Dendritic cell treated with granulocyte-macrophage colony-stimulating factor and Interleukin-4, amounts not matched to agents 40 ng/mL and 50 ng/mL, for 4 days (primary cell): ENCODE results near the gene TRIM3.

Experiments used
- H3K27ac Mint-ChIP-seq: one replicate; pipeline ENCODE4 v1.8.0; 2022; ENCODE audit warnings: mild to moderate bottlenecking, mixed read lengths
- H3K27me3 Mint-ChIP-seq: one replicate; pipeline ENCODE4 v1.8.0; 2022; ENCODE audit warnings: mild to moderate bottlenecking, mixed read lengths
- H3K36me3 Mint-ChIP-seq: one replicate; pipeline ENCODE4 v1.8.0; 2022; ENCODE audit warnings: low read depth, mixed read lengths
- H3K4me1 Mint-ChIP-seq: one replicate; pipeline ENCODE4 v1.8.0; 2022; ENCODE audit warnings: low read depth, mixed read lengths
- H3K4me3 Mint-ChIP-seq: one replicate; pipeline ENCODE4 v1.8.0; 2022; ENCODE audit warnings: mild to moderate bottlenecking, moderate library complexity, mixed read lengths
- H3K9me3 Mint-ChIP-seq: one replicate; pipeline ENCODE4 v1.8.0; 2022; ENCODE audit warnings: mixed read lengths
- intact Hi-C: fragments of 100-400 bp; cut with micrococcal nuclease; formaldehyde crosslinking; loops from one replicate; pipeline ENCODE4 v1.15.0; 2022

TRIM3 gene

DNA sequence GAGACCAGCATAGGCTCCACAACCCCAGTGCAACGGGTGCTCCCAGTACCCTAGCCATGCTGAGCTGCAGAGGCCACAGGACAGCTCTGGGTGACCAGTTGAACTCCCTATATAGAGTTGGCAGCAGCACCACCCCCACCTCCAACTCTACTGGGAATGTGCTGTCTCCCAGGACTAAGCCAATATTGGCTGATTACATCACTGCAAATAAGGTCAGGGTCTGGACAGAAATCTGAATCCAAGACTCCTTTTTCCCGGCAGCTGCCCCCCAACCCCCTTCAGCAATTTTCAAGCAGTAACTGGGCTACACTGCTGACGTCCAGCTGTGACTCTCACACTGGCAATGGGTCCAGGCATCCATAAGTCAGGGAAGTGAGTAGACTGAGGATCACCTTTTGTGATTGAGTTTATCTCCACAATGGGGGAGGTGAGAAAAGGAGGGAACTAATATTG lies 32.8 kb downstream of the TRIM3 start, which contains the start of gene HPX:
Gene HPX (minus strand): TSS at position 82 of the 453 bp plus-strand sequence. CDS start 24 bp downstream, at position 58.
- H3K4me3 Mint-ChIP-seq: no peak within 1 kb of the TSS
- H3K27me3 Mint-ChIP-seq: no peaks in the 10 kb centered on the region
- intact Hi-C loops: no loop called here
- no peaks in the 10 kb centered on the region for H3K36me3 Mint-ChIP-seq
- H3K4me1 Mint-ChIP-seq: no peaks in the 10 kb centered on the region
- no peak within 1 kb of the TSS for H3K27ac Mint-ChIP-seq
- no peaks in the 10 kb centered on the region for H3K9me3 Mint-ChIP-seq

DNA sequence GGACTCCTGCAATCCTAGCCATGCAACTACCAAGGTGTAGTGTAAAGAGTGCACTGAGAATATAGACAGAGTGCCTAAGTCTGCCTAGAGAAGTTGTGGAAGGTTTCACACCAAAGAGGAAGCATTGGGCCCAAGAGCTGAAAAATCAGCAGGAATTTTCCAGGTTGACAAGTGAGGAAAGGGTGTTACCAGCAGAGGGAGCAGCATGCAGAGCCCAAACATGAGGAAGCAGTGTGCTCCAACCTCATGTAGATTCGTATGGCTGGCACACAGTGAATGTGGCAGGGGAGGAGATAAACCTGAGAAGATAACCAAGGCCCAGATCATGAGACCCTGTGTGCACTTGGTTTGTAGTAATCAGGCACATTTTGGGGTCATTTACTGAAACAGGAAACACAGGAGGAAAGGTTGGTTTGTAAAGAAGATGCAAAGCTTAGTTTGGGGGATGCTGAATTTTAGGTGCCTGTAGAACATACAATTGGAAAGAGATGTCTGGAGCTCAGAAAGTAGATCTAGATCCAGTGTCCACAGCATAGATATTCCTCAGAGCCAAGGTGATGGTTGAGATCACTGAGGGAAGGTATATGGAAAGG lies 34.7 kb downstream of the TRIM3 start:
- Mint-ChIP-seq H3K4me3 (no peak overlapping the region), H3K36me3 (no peaks in the 10 kb centered on the region), H3K4me1 (no peaks in the 10 kb centered on the region)

DNA sequence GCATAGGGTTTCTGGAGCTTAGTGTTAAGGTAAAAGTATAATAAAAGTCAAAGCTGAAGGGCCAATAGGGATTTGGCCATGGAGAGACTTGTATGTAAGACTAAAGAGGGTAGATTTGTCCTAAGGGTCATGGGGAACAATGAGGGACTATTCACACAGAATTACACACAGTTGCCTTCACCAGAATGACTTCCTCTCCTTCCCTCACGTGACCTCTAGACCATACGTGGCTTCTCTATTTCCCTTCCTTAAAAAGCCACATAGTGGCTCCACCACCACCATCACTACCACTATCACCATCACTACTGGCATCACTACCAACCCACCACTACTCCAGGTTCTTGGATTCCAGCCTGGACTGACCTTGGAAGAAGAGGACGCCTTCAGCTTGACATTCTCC lies 35.7 kb downstream of the TRIM3 start:
- Mint-ChIP-seq H3K27me3 (peaks cover 1% of the 10 kb centered on the region), H3K4me3 (no peak overlapping the region), H3K27ac (no peak overlapping the region), H3K9me3 (no peaks in the 10 kb centered on the region), H3K4me1 (peaks cover 2% of the 10 kb centered on the region), H3K36me3 (no peaks in the 10 kb centered on the region)
- intact Hi-C loops: loop anchor here (2.0 kb wide), 1 partner anchor 39 kb away; no protein-coding TSS in a partner anchor

More for the DNA sequence above, 34.7 kb downstream of the TRIM3 start:
- intact Hi-C loops: loop anchor here (2.0 kb wide), 1 partner anchor 38 kb away; no protein-coding TSS in a partner anchor
- no peak overlapping the region for H3K27ac Mint-ChIP-seq
- H3K9me3 Mint-ChIP-seq: no peaks in the 10 kb centered on the region
- H3K27me3 Mint-ChIP-seq: no peaks in the 10 kb centered on the region

GRCh38 chr11:6437423-6437822 lies 36.3 kb downstream of the TRIM3 start:
- intact Hi-C loops: no loop called here
- Mint-ChIP-seq H3K4me1 (peaks cover 6% of the 10 kb centered on the region), H3K9me3 (no peaks in the 10 kb centered on the region), H3K27ac (no peak overlapping the region), H3K36me3 (no peaks in the 10 kb centered on the region), H3K27me3 (peaks cover 1% of the 10 kb centered on the region), H3K4me3 (no peak overlapping the region)

DNA sequence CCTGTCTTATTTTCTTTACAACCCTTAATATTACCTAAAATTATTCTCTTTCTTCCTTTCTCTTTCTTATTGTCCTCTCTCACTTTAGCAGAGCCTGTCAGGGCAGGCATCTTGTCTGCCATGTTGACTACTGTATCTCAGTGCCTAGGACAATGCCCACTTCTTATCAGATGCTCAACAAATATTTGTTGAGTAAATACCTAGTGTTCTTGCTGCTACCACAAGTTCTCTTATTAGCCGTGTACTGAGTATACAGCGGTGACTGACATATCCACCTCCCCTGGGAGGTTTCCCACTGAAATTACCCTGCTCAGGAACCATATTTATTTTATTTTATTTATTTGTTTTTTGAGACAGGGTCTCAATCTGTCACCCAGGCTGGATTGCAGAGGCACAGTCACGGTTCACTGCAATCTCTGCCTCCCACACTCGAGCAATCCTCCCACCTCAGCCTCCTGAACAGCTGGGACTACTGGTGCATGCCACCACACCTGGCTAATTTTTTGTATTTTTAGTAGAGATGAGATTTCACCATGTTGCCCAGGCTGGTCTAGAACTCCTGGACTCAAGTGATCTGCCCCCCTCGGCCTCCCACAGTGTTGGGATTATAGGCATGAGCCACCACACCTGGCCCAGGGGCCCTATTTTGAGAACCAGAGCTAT lies 39.6 kb downstream of the TRIM3 start:
- H3K9me3 Mint-ChIP-seq: no peaks in the 10 kb centered on the region
- H3K27ac Mint-ChIP-seq: no peak overlapping the region
- H3K4me1 Mint-ChIP-seq: peaks cover 6% of the 10 kb centered on the region
- intact Hi-C loops: no loop called here
- H3K4me3 Mint-ChIP-seq: no peak overlapping the region
- no peaks in the 10 kb centered on the region for H3K36me3 Mint-ChIP-seq
- peaks cover 1% of the 10 kb centered on the region for H3K27me3 Mint-ChIP-seq

DNA sequence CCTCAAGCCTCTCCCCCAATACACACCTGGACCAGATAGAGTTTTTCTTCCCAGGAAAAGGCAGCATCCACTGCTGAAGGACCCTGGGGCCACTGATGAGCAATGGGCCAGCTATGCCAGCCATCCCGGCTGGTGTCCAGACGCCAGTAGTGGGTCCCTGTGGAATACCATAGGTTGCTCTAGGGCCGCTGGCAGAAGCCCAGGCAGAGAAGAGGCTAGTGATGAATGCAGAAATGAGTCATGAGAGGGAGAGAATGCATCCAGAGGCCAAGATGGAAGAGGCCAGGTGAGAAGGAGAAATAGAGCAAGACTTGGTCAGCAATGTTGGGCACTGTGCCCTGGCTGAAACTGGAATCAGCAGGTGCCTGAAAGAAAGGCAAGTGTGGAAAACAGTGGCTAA lies 41.9 kb downstream of the TRIM3 start:
- H3K36me3 Mint-ChIP-seq: no peaks in the 10 kb centered on the region
- H3K27ac Mint-ChIP-seq: no peak overlapping the region
- H3K4me3 Mint-ChIP-seq: no peak overlapping the region
- H3K9me3 Mint-ChIP-seq: no peaks in the 10 kb centered on the region
- intact Hi-C loops: no loop called here
- H3K4me1 Mint-ChIP-seq: peaks cover 6% of the 10 kb centered on the region
- H3K27me3 Mint-ChIP-seq: peaks cover 9% of the 10 kb centered on the region

DNA sequence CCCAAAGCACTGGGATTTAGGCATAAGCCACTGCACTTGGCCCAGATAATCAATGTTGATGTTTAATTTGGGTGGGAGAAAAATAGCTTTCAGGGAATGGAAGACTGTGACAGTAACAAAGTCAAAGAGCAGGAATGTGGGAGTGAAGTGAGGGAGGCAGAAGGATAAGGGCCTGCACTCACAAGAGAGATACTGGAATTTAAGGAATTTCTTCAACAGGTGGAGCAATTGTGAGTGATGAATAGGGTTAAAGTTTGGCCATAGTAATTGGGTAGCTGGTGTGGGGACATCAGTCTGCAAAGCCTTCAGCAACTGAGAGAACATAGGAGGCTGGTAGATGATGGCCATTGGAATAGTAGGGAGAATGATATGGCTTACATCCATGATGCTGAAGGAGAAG lies 46.2 kb downstream of the TRIM3 start:
- intact Hi-C loops: no loop called here
- Mint-ChIP-seq H3K4me3 (no peak overlapping the region), H3K27me3 (peaks cover 33% of the 10 kb centered on the region), H3K4me1 (no peaks in the 10 kb centered on the region), H3K27ac (no peak overlapping the region), H3K9me3 (no peaks in the 10 kb centered on the region), H3K36me3 (no peaks in the 10 kb centered on the region)

- intact Hi-C loops: no loop called here
- Mint-ChIP-seq H3K36me3 (no peaks in the 10 kb centered on the region), H3K9me3 (no peaks in the 10 kb centered on the region), H3K27ac (no peak overlapping the region), H3K27me3 (peaks cover 48% of the 10 kb centered on the region), H3K4me1 (peaks cover 5% of the 10 kb centered on the region), H3K4me3 (no peak overlapping the region)
Measured at GRCh38 chr11:6420677-6421076, 53.1 kb downstream of the TRIM3 start.

- no peaks in the 10 kb centered on the region for H3K9me3 Mint-ChIP-seq
- H3K4me3 Mint-ChIP-seq: peak within 1 kb of the TSS; percentile 79
- H3K27me3 Mint-ChIP-seq: peaks cover 39% of the 10 kb centered on the region
- peaks cover 5% of the 10 kb centered on the region for H3K4me1 Mint-ChIP-seq
- no peak within 1 kb of the TSS for H3K27ac Mint-ChIP-seq
- no peaks in the 10 kb centered on the region for H3K36me3 Mint-ChIP-seq
- intact Hi-C loops: no loop called here
Measured at GRCh38 chr11:6419009-6419631, 54.6 kb downstream of the TRIM3 start, which contains the start of gene APBB1. Gene APBB1 (minus strand): TSS chr11:6419094. CDS start chr11:6411347, 7,747 bp downstream.

GRCh38 chr11:6418557-6419008 lies 55.2 kb downstream of the TRIM3 start:
- no peaks in the 10 kb centered on the region for H3K36me3 Mint-ChIP-seq
- no peaks in the 10 kb centered on the region for H3K9me3 Mint-ChIP-seq
- H3K27ac Mint-ChIP-seq: no peak overlapping the region
- intact Hi-C loops: no loop called here
- H3K4me1 Mint-ChIP-seq: peaks cover 5% of the 10 kb centered on the region
- no peak overlapping the region for H3K4me3 Mint-ChIP-seq
- peaks cover 36% of the 10 kb centered on the region for H3K27me3 Mint-ChIP-seq

GRCh38 chr11:6417907-6418556 lies 55.7 kb downstream of the TRIM3 start:
- no peak overlapping the region for H3K4me3 Mint-ChIP-seq
- H3K9me3 Mint-ChIP-seq: no peaks in the 10 kb centered on the region
- H3K27ac Mint-ChIP-seq: no peak overlapping the region
- H3K36me3 Mint-ChIP-seq: no peaks in the 10 kb centered on the region
- peaks cover 5% of the 10 kb centered on the region for H3K4me1 Mint-ChIP-seq
- intact Hi-C loops: no loop called here
- H3K27me3 Mint-ChIP-seq: peaks cover 34% of the 10 kb centered on the region

- intact Hi-C loops: loop anchor here (2.0 kb wide), 1 partner anchor 25 kb away; the partner anchor contains the start of gene SMPD1
- Mint-ChIP-seq H3K4me1 (peaks cover 5% of the 10 kb centered on the region), H3K9me3 (no peaks in the 10 kb centered on the region), H3K4me3 (no peak overlapping the region), H3K36me3 (no peaks in the 10 kb centered on the region), H3K27me3 (peaks cover 15% of the 10 kb centered on the region), H3K27ac (no peak overlapping the region)
Measured at GRCh38 chr11:6415797-6416196, 57.9 kb downstream of the TRIM3 start.

DNA sequence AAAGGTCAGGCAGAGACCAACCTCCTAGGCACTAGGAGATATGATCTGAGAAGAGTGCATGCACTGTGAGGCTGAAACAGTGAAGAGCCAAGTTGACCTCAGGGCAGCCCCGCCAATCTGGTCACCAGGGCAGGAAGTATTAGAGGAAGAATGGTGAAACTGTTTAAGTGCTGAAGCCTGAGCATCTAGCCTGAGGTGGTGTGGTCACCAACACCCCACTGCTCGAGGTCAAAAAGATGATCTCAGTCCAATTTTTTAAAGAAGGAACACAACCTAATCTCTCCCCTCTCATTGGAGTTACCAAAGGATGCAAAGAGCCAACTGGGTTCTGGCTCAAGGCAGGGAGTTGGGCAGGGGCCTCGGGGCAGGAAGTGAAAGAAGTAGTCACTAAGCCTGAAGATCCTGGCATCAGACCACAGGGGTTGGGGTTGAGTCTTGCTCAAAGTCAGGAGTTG lies 58.8 kb downstream of the TRIM3 start:
- Mint-ChIP-seq H3K27ac (no peak overlapping the region), H3K9me3 (no peaks in the 10 kb centered on the region), H3K4me1 (peaks cover 5% of the 10 kb centered on the region), H3K4me3 (no peak overlapping the region), H3K36me3 (no peaks in the 10 kb centered on the region), H3K27me3 (peaks cover 8% of the 10 kb centered on the region)
- intact Hi-C loops: loop anchor here (2.0 kb wide), 1 partner anchor 24 kb away; the partner anchor contains the start of gene SMPD1
